ENCODE data around the gene MVP.
"Not testable (repeated sequence)": the region's sequence is repeated elsewhere in the genome, so short reads cannot be mapped to it uniquely, and the experiment has no call there.

The MVP gene

DNA sequence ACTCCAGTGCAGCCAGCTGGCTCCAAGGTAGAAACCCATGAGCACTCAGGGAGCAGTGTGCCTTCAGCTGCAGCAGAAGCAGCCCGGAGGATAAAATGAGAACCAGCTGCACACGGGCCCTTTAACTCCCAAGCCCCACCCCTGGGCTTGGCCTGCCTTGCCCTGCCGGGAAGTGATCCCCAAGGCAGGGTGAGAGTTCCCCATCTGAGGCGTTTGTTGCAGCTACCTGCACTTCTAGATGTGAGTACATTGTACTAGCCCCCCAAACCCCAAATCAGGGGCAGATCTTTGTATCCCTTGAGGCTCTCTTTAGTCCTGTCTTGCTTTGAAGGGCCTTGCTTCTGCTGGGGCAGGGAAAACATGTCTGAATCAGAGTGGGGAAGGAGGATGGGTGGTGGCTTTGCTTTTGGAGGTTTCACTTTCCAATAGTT, at the start of gene MVP:
MVP (plus strand) TSS at position 192 of the 431 bp plus-strand sequence. CDS start 10,088 bp downstream, outside the sequence.
- DNase-seq (ENCODE audit: low spot score) = peak; percentile 55

- DNase-seq (ENCODE audit: low spot score) = not testable (repeated sequence)
Observed at GRCh38 chr16:29772330-29772729, 47.9 kb upstream of the MVP start.

DNA sequence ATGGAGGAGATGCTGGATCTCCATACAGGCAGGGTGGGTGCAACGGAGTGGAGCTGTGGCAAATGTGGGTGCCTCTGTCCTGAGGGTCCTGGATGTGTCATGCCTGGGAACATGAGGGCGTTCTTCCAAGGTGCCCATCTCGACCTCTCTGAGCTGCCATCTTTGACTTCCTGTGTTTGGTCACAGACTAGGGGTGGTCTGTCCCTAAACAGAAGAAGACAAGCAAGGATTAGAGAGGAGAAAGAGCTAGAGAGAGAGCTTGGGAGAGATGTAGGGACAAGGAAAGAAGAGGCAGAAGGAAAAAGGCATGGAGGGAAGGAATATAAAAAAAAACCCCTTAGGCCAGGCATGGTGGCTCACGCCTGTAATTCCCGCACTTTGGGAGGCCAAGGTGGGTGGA, 45.5 kb upstream of the MVP start:
- no peak for DNase-seq (ENCODE audit: low spot score)

DNA sequence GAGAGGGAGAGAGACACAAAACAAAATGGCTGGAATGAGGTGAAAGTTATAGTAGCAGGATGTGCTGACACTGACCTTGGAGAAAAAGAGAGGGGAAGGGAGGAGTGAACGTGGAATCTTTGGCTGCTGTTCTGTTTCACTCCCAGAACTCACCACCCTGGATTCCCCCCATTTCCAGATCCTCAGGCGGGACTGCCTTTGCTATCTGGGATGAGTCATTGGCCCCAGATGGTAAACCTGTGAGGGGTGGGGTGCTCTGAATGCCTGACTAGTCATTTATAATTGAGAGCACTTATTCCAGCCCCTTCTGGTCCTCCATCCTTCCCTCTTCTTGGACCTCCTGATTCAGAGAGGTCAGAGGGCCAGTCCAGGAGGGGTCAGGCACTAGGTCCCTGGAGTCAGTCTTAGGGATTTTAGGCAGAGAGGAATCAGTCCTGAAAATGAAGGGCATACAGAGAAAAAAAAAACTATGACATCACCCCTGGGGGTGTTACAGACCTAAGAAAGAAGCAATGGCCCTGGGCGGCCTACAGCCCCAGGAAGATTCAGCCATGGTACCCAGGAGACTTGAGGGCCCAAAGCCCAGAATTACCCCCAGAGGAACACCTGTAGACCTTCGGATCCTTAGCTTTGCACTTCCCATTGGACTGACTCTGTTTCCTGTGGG, 44.4 kb upstream of the MVP start:
- no peak for DNase-seq (ENCODE audit: low spot score)

- no peak for DNase-seq (ENCODE audit: low spot score)
Observed at GRCh38 chr16:29777576-29778350, 42.5 kb upstream of the MVP start, which contains the start of gene ZG16. ZG16 (plus strand) TSS chr16:29778256; CDS start chr16:29779267, 1,011 bp downstream.

- no peak for DNase-seq (ENCODE audit: low spot score)
Observed at GRCh38 chr16:29779474-29779873, 40.8 kb upstream of the MVP start.

- DNase-seq (ENCODE audit: low spot score) = not testable (repeated sequence)
Observed at GRCh38 chr16:29783094-29783953, 36.9 kb upstream of the MVP start.

GRCh38 chr16:29784157-29784556, 36.1 kb upstream of the MVP start:
- DNase-seq (ENCODE audit: low spot score) = peak; percentile 31

GRCh38 chr16:29784901-29785500, 35.3 kb upstream of the MVP start:
- DNase-seq (ENCODE audit: low spot score) = peak; percentile 79

DNA sequence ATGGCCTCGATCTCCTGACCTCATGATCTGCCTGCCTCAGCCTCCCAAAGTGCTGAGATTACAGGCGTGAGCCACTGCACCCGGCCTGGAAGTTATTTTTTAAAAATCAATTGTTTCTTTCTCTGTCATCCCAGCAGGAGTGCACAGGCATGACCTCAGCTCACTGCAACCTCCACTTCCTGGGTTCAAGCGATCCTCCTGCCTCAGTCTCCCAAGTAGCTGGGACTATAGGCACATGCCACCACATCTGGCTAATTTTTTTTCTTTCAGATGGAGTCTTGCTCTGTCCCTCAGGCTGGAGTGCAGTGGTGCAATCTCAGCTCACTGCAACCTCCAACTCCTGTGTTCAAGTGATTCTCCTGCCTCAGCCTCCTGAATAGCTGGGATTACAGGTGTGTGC, 33.1 kb upstream of the MVP start:
- not testable (repeated sequence) for DNase-seq (ENCODE audit: low spot score)

DNA sequence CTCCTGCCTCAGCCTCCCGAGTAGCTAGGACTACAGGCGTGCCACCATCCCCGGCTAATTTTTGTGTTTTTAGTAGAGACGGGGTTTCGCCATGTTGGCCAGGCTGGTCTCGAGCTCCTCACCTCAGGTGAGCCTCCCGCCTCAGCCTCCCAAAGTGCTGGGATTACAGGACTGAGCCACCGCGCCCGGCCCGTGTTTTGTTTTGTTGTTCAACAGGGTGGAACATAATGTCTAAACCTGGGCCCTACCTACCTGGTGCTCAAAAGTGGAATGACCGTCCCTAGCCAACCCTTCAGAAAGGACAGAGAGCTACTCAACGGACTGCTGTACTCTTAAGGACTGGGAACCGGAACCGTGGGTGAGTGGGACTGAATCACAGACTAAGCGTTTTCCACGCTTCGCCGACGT, 30.5 kb upstream of the MVP start:
- no peak for DNase-seq (ENCODE audit: low spot score)

- peak; percentile 100 for DNase-seq (ENCODE audit: low spot score)
Observed at GRCh38 chr16:29790183-29790948, 29.9 kb upstream of the MVP start, which contains the start of gene KIF22. KIF22 (plus strand) TSS chr16:29790751; CDS start chr16:29790760, 9 bp downstream.

GRCh38 chr16:29790949-29791844, 29.1 kb upstream of the MVP start:
- DNase-seq (ENCODE audit: low spot score) = peak; percentile 10

DNA sequence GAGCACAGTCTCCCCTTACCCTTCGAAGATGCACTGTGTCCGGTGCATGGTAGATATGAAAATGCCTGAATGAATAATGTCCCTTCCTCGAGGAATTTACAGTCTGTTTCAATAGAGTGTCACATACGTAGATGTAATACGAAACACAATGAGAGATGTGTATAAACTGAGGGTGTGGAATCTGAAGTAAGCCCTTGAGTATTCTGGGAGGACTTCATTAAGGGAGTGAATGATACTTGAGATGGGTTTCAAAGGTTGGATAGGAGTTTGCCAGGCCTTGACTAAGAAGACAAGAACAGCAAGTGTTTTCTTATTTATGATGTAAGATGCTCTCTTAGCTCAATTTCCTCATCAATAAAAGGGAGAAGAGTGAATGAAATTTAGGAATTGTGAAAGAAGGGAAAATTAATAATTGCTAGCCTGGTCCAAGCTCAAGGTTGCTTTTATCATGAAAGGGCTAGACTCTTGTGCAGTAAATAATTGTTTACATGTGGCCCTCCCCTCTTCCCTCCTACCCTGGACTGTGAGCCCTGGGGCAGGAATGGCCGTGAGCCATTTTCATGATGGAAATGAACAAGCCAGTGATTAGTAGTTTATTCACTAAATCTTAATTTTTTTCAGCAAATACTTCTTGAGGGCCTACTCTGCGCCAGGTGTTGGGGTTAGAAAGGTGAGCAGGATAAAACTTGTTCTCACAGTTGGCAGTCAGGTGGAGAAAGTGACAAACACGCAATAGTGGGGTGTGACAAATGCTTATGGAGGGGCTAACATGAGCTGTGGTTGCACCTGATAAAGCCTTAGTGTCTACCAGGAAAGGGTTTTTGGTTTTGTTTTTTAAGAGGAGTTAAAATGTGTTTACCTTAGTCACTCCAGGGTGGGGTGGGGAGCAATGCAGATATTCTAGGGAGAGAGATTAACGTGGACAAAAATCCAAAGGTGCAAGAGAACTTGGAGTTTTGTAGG, 28.1 kb upstream of the MVP start:
- DNase-seq (ENCODE audit: low spot score) = peak; percentile 26

- DNase-seq (ENCODE audit: low spot score) = not testable (repeated sequence)
Observed at GRCh38 chr16:29793153-29793552, 27.1 kb upstream of the MVP start.

DNA sequence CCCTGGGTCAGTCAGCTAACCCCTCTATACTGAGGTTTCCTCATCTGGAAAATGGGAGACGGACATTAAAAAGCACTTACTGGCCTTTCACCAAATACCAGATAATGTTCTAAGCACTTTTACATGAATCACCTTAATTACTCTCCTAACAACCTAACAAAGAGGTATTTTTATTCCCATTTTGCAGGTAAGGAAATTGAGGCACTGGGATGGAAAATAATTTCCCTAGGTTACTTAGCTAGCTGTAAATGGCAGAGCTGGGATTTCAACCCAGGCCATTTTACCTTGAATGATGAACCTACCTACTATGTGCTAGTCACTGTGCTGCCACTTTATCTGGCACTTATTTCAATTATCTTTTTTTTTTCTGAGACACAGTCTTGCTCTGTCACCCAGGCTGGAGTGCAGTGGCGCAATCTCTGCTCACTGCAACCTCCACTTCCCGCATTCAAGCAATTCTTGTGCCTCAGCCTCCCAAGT, 26.0 kb upstream of the MVP start:
- DNase-seq (ENCODE audit: low spot score) = no peak

DNA sequence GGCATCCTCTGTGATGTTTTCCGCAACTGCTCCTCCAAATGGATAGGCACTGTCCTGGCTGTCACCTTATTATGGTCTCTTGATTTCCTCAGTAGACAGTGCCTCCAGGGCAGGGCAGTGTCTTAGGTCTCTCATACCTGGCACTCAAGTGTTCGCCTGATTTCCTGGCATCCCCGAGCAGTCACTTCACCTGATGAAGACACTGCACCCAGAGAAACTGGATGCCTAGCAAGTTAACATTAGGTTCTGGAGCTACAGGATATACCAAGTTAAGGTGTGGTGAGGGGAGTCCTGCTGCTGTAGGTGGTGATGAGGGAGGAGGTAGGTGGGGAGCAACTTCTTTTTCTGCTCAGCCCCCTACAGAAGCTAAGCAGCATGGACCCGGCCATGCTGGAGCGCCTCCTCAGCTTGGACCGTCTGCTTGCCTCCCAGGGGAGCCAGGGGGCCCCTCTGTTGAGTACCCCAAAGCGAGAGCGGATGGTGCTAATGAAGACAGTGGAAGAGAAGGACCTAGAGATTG, 17.8 kb upstream of the MVP start:
- no peak for DNase-seq (ENCODE audit: low spot score)

DNA sequence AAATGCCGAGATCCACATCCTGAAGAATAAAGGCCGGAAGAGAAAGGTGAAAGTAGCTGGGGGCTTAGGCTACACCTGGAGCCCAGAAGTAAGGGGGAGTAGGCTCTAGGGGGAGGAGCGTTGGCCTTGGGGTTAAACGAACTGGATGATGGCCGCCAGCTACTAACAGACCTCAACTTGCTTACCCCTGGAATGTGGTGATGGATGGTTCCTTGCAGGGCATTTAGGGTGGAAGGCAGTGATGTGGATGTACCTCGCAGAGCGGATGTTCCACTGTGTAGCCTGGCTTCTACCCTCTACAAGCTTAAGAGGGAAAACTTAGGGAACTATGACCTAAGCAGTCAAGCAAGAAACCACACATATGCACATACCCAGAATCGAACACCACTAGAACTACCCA, 16.2 kb upstream of the MVP start:
- no peak for DNase-seq (ENCODE audit: low spot score)

Data from CD4-positive, alpha-beta T cell treated with Interleukin-15 for 4 hours (primary cell).